ENCODE data around the gene DHRS13. TPM values are rescaled to one million over a fixed set of nuclear protein-coding genes. Genes with fewer than 3 reads are reported as not detected.

The DHRS13 gene
- total RNA-seq, 1 experiment from 2014 or later = 5.1 TPM

DNA sequence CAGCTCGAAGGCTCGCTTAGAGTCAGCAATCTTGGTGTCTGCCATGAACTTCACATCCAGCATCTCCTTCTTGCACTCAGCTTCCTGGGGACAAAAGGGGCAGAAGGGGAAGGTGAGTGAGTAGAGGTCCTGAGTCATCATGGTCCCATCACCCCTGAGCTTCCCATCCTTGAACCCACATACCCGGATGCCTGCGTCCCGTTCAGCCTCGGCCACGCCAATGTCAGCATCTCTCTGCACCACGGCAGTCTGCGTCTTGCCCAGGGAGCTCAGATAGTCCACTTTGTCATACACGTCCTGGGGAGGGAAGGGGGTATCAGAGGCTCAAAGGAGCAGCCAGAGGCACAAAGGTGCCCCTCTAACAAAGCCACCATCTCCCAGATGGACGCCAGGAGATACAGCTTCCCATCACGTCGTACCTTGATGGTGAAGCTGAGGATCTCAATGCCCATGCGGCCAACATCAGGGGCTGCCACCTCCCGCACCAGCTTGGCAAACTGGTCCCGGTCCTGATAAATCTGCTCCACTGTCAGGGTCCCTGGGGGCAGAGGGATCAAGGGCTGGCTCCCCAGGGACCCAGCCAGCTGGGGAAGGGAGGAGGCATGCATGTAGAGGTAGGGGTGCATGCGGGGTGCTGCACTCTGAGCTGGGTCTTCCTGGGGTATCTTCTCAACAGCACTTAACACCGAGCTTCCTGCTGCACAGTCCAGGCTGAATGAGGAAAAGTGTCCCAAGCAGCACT lies 20.6 kb downstream of the DHRS13 start:
- Histone ChIP-seq H3K9me3 (ENCODE audit: low read length) (no peaks in the 10 kb centered on the region), H3K4me3 (ENCODE audit: low read length) (no peak overlapping the region), H3K9me2 (replicated peaks; ENCODE audit: low read length) (no peaks in the 10 kb centered on the region), H3F3A (ENCODE audit: low read length, unreplicated experiment) (no peaks in the 10 kb centered on the region), H3K79me2 (ENCODE audit: low read length) (no peaks in the 10 kb centered on the region), H3K27me3 (ENCODE audit: low read length) (no peaks in the 10 kb centered on the region), H3K9ac (ENCODE audit: low read length) (no peak overlapping the region), H3K27ac (ENCODE audit: low read length) (no peak overlapping the region), H3K4me1 (ENCODE audit: insufficient read depth, low read length) (no peaks in the 10 kb centered on the region), H3K4me2 (ENCODE audit: low read length) (no peak overlapping the region), H4K20me1 (ENCODE audit: low read length) (no peaks in the 10 kb centered on the region), H2AFZ (ENCODE audit: low read length) (no peak overlapping the region), H3K36me3 (ENCODE audit: low read depth, low read length) (no peaks in the 10 kb centered on the region)
- ATAC-seq (no peak), DNase-seq (no peak)
- TF ChIP-seq, protein P1, sequence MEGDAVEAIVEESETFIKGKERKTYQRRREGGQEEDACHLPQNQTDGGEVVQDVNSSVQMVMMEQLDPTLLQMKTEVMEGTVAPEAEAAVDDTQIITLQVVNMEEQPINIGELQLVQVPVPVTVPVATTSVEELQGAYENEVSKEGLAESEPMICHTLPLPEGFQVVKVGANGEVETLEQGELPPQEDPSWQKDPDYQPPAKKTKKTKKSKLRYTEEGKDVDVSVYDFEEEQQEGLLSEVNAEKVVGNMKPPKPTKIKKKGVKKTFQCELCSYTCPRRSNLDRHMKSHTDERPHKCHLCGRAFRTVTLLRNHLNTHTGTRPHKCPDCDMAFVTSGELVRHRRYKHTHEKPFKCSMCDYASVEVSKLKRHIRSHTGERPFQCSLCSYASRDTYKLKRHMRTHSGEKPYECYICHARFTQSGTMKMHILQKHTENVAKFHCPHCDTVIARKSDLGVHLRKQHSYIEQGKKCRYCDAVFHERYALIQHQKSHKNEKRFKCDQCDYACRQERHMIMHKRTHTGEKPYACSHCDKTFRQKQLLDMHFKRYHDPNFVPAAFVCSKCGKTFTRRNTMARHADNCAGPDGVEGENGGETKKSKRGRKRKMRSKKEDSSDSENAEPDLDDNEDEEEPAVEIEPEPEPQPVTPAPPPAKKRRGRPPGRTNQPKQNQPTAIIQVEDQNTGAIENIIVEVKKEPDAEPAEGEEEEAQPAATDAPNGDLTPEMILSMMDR (conservative IDR thresholded peaks at IDR 0.05; ENCODE audit: low read depth, low read length) = no peak
- TF ChIP-seq EZH2 (IDR thresholded peaks at IDR 0.05; ENCODE audit: low read length, unreplicated experiment) = no peak
- no TSS peak for BruUV-seq (replicated peaks)
- CTCF ChIA-PET = no interaction called here
- intact Hi-C loops (cut with micrococcal nuclease) = no loop called here
- POLR2A ChIA-PET (ENCODE audit: unreplicated experiment) = no interaction called here

DNA sequence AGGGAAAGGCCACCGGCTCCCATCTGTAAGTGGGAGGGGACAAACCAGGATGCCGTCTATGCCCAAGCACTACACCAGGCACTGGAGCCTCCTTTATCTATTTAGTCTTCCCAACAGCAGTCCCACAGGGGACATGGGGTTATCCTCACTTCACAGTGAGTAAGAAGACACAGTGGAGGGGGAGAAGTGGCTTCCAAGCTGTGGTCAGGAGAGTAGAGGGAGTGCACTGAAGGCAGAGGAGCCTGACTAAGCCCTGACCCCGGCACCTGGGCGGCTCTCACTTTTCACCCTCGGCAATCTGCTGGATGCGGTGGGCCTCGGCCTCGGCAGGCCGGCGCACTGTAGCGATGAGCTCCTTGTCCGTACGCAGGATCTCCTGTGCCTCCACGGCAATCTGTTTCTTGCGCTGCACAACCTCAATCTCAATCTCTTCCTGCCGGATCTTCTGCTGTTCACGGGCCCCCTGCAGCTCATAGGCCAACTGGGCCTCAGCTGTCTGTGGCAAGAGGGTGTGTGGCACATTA lies 21.3 kb downstream of the DHRS13 start:
- Histone ChIP-seq H3K79me2 (ENCODE audit: low read length) (no peaks in the 10 kb centered on the region), H3K9me3 (ENCODE audit: low read length) (no peaks in the 10 kb centered on the region), H3K4me1 (ENCODE audit: insufficient read depth, low read length) (no peaks in the 10 kb centered on the region), H3K9ac (ENCODE audit: low read length) (no peak overlapping the region), H3K36me3 (ENCODE audit: low read depth, low read length) (no peaks in the 10 kb centered on the region), H3K4me3 (ENCODE audit: low read length) (no peak overlapping the region), H3K9me2 (replicated peaks; ENCODE audit: low read length) (no peaks in the 10 kb centered on the region), H2AFZ (ENCODE audit: low read length) (no peak overlapping the region), H4K20me1 (ENCODE audit: low read length) (no peaks in the 10 kb centered on the region), H3K27me3 (ENCODE audit: low read length) (no peaks in the 10 kb centered on the region), H3K27ac (ENCODE audit: low read length) (no peak overlapping the region), H3F3A (ENCODE audit: low read length, unreplicated experiment) (no peaks in the 10 kb centered on the region), H3K4me2 (ENCODE audit: low read length) (no peak overlapping the region)
- intact Hi-C loops (cut with micrococcal nuclease) = no loop called here
- BruUV-seq (replicated peaks) = no TSS peak
- POLR2A ChIA-PET (ENCODE audit: unreplicated experiment) = interaction anchor here (0.6 kb wide), 1 partner anchor 129 kb away, joined by 16 read pairs; no protein-coding TSS in a partner anchor
- DNase-seq (no peak), ATAC-seq (no peak)
- TF ChIP-seq EZH2 (IDR thresholded peaks at IDR 0.05; ENCODE audit: low read length, unreplicated experiment) = no peak
- TF ChIP-seq, protein P1 (conservative IDR thresholded peaks at IDR 0.05; ENCODE audit: low read depth, low read length) = no peak
- no peak for TF ChIP-seq EZH2phosphoT487 (IDR thresholded peaks at IDR 0.05; ENCODE audit: borderline replicate concordance, low read length)
- CTCF ChIA-PET = no interaction called here

DNA sequence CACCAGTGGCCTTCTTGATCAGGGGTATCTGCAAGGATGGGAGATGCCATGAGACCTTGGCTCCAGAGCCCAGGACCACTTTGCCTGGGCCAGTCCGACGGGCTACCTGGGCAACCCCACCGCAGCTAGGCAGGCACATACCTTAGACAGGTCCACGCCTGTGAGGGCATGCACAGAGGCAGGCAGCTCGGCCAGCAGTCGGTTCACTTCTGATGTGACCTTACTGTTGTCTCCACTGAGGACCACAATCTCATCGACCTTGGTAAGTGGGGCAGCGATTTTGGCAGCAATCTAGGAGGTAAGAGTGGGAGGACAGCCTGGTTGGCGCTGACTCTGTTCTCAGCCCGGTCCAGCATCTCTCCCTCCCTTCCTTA lies 22.3 kb downstream of the DHRS13 start:
- Histone ChIP-seq H4K20me1 (ENCODE audit: low read length) (no peaks in the 10 kb centered on the region), H3K4me3 (ENCODE audit: low read length) (no peak overlapping the region), H3K27me3 (ENCODE audit: low read length) (no peaks in the 10 kb centered on the region), H3K27ac (ENCODE audit: low read length) (no peak overlapping the region), H3K9ac (ENCODE audit: low read length) (no peak overlapping the region), H3K4me2 (ENCODE audit: low read length) (no peak overlapping the region), H2AFZ (ENCODE audit: low read length) (no peak overlapping the region), H3F3A (ENCODE audit: low read length, unreplicated experiment) (no peaks in the 10 kb centered on the region), H3K79me2 (ENCODE audit: low read length) (no peaks in the 10 kb centered on the region), H3K9me3 (ENCODE audit: low read length) (no peaks in the 10 kb centered on the region), H3K9me2 (replicated peaks; ENCODE audit: low read length) (no peaks in the 10 kb centered on the region), H3K36me3 (ENCODE audit: low read depth, low read length) (no peaks in the 10 kb centered on the region), H3K4me1 (ENCODE audit: insufficient read depth, low read length) (0 out of 2 replicates have a peak, but pooled peaks cover 4% of the 10 kb centered on the region)
- TF ChIP-seq EZH2phosphoT487 (IDR thresholded peaks at IDR 0.05; ENCODE audit: borderline replicate concordance, low read length) = no peak
- TF ChIP-seq, protein P1 (conservative IDR thresholded peaks at IDR 0.05; ENCODE audit: low read depth, low read length) = no peak
- no peak for TF ChIP-seq EZH2 (IDR thresholded peaks at IDR 0.05; ENCODE audit: low read length, unreplicated experiment)
- intact Hi-C loops (cut with micrococcal nuclease) = no loop called here
- ATAC-seq = no peak
- DNase-seq = no peak
- POLR2A ChIA-PET (ENCODE audit: unreplicated experiment) = no interaction called here
- no TSS peak for BruUV-seq (replicated peaks)
- CTCF ChIA-PET = no interaction called here
